Activated effector memory CD4-positive, alpha-beta T cell treated with Interleukin-2 at 50 U/mL for 16 hours (primary cell): Measurements from ENCODE around the gene WWOX.

ENCODE experiments used
- DNase-seq: peaks from one replicate; pipeline ENCODE4 v3.0.0-alpha.2; 2020

WWOX gene

DNA sequence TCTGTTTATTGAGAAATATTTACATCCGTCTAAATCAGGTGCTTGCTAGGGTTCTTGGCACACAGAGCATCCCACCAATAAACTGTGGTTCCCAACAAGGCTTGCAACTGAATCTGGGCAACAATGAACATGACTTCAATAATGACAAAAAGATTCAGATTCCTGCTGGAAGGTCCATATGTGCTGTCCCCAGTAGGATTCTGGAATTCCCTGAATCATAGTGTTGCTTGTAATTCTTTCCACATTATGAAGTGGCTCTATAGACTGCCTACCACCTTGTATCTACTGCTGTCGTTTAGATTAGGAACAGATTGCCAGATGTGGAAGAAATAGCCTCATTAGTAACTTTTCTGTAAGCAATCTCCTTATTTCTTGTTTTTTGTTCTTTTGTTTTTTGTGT is 265.9 kb downstream of the WWOX start:
- no peak for DNase-seq

GRCh38 chr16:78368121-78369102 is 269.0 kb downstream of the WWOX start:
- no peak for DNase-seq

GRCh38 chr16:78372277-78372676 is 272.8 kb downstream of the WWOX start:
- DNase-seq = no peak

DNA sequence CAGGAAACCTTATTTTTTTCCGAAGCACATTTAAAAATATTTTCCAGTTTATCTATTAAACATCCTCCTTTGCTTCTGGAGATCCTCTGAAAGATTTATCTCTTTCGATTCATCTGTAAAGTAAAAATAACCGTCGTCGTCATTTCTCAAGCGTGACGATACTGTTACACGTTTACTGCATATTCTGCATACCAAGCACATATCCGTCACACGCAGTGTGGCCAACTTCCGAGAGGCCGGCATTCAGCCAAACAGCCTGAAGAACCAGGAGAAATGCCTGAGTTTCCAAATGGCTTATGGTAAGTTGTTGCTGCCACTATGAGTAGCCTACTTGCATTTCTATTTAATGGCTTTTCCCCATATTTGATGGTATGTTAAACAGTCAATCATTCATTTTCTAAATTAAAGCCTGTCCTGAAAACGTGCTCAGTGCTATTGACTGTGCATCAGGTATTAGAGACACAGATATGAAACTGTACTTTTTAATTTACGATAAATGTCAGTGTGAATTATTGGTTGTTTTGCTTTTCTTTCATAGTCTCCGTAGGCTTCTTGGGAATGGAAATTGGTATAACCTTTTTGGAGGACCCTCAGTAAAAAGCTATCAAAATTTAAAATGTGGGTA is 275.7 kb downstream of the WWOX start:
- no peak for DNase-seq

GRCh38 chr16:78376452-78376851 is 277.0 kb downstream of the WWOX start:
- no peak for DNase-seq

GRCh38 chr16:78377312-78377711 is 277.9 kb downstream of the WWOX start:
- DNase-seq = no peak

DNA sequence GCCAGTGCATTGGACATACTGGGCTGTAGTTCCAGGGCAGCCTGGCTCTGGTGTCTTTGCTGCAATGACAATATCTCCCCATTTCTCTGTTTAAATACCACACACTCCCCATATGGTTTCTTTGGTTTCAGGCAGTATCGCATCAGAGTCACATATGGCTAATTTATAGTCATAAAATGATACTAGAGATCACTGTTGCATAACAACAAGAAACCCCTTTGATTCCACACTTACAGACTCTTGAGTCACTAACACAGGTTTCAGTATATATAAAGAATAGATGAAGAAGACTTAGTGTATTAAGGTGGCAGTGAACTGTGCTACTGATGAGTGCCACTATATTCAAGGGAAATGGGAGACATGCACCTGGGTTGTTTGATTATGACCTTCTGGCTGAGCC is 281.6 kb downstream of the WWOX start:
- DNase-seq = no peak

- DNase-seq = no peak
Observed at GRCh38 chr16:78383118-78383517, 283.7 kb downstream of the WWOX start.

- DNase-seq = no peak
Observed at GRCh38 chr16:78385086-78385805, 285.8 kb downstream of the WWOX start.

DNA sequence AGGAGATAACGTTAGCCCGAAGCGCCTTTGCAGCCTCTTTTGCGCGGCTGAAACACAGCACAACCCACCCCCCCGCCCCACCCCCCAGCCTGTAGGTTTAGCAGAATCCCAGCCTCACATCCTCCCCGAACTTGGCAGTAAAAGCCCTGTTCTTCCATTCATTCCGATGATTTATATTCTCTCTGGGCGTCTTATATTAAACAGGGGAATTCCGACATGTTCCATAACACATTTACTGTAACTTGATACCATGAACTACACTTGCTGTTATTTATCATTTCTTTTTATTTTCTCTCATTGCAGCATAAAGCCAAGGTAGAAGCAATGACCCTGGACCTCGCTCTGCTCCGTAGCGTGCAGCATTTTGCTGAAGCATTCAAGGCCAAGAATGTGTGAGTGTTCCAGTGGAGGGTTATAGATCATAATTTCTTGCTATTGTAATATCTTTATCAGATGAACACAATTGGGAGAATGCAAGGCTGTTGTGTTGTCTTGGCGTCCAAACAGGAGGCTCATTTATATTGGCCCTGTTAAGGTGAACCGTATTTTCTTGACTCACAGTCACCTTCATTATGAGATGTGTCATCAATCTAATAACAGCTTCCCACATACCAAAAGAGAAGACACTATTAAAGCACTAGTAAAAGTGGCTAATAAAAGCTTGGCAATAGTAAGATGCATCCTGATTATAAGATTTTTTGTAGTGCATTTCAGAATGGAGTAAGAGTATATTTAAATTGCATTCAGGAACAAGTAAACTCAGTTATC is 287.3 kb downstream of the WWOX start:
- no peak for DNase-seq

DNA sequence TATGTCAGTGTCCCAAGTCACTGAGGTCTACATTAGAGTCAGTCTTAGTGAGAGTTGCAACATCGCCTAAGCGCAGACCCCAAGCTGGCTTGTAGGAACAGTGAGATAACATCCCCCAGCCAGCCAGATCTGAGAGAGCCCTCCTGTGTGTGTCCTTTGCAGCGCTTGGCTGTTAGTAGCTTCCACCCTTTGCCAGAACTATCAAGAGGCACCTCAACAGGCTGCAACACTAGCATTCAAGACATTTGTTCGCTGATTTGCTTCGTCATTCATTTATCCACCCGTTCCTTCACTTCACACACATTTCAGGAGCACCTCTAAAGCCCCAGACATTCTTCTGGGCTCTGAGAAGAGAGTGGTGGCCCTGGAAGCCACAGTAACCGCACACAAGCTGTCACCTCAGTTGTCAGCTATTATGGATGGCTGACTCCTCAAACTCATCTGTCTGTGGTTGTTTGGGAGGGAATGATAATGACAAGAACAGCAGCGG is 289.6 kb downstream of the WWOX start:
- DNase-seq = no peak

- no peak for DNase-seq
Observed at GRCh38 chr16:78390092-78390491, 290.6 kb downstream of the WWOX start.

GRCh38 chr16:78390508-78391324 is 291.3 kb downstream of the WWOX start:
- DNase-seq = no peak

GRCh38 chr16:78392585-78393195 is 293.2 kb downstream of the WWOX start:
- DNase-seq = no peak

DNA sequence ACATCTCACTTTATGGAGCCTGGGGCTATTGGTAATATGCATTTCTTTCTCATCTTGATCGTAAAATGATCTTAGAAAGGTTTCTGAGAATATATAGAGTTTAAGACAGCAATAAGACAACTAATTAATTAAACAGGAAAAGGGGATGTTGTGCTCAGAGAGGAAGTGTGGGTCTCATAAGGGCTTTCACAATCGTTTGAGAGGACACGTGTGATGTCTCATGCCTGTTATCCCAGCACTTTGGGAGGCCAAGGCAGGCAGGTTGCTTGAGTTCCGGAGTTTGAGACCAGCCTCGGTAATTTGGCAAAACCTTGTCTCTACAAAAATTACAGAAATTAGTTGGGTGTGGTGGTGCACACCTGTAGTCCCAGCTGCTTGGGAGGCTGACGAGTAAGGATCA is 295.6 kb downstream of the WWOX start:
- no peak for DNase-seq

- no peak for DNase-seq
Observed at GRCh38 chr16:78396046-78396445, 296.6 kb downstream of the WWOX start.

- DNase-seq = no peak
Observed at GRCh38 chr16:78396673-78397072, 297.2 kb downstream of the WWOX start.

- DNase-seq = no peak
Observed at GRCh38 chr16:78399384-78399783, 299.9 kb downstream of the WWOX start.

GRCh38 chr16:78402833-78403232 is 303.4 kb downstream of the WWOX start:
- DNase-seq = no peak

DNA sequence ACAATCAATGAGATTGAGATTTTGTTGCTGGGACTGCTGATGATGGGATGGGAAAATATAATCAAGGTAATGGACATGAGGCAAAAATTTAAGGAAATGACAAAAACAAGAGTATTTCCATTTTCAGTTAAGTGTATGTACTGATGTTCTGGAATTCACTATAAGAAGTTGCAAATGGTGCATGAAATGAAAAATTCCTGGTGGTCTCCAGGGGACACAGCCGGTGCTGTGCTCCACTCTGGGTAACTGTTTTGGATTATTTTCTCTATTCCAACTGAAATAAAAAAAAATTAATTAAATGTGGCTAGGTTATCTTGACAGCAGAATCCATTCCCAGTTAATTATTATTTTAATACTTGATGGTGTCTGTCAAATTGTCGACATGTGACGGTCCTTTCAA is 305.6 kb downstream of the WWOX start:
- DNase-seq = no peak

DNA sequence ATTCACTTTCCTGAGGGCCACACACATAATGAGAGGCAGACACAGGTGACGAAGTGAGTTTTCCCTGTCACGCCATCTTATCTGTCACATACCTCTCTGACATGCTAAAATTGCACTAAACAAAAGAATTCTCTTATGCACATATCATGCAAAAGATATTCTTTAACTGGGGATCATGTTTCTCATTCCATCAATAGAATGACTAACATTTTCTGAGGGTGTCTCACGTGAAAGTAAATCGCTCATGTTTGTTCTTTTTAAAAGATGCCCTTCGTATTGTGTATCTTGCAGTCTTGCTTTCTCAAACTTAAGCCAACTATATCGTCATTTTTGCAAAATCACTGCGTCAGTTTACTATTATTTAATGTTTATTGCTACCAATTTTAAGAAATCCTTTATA is 306.4 kb downstream of the WWOX start:
- DNase-seq = no peak
